Stimulated activated CD8-positive, alpha-beta memory T cell treated with anti-CD3 and anti-CD28 coated beads, Interleukin-4, amount 100 ng/mL, for 24 hours (primary cell): ENCODE results near the gene POU6F1.
A peak's percentile ranks its signal among the peaks of the same experiment; 100 is the strongest.

ENCODE experiments used
- DNase-seq: peaks from one replicate; pipeline ENCODE4 v3.0.0-alpha.2; 2020; ENCODE audit warnings: low read depth

POU6F1 gene

DNA sequence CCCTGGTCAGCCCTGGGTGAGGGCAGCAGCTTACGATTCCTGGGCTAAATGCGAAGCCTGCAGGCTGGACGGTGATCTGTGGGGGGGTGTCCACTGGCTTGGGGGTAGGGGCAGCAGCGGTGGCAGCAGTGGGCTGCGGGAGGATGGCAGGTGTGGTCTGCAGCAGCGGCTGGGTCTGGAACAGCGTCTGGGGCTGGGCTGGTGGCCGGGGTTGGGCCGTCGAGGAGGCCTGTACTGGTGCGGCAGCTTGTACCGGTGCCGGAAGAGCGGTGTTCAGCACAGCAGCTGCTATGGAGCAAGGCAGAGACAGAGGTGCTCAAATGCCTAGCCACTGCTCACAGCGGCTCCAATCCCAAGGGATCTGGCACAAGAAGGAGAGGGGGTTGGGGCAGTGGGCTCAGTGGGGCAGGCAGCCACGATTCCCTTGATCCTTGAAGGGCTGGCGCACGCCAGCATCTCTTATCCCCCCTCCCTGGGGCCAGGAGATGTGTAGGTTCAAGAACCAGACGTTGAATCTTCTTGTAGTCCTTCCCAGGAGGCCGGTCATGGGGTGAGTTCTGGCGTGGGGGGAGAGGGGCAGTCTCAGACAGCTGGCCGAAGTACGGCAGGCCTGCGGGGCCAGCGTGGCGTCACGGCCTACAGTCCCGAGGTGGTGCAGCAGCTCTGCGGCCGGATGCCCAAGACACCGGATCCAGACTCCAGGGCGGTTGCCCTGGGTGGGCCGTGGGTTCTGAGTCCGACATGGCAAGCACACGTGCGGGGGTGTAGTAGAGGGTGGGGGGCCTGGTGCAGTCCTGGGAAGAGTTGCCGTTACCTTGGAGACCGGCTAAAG, 19.9 kb downstream of the POU6F1 start:
- DNase-seq: no peak

DNA sequence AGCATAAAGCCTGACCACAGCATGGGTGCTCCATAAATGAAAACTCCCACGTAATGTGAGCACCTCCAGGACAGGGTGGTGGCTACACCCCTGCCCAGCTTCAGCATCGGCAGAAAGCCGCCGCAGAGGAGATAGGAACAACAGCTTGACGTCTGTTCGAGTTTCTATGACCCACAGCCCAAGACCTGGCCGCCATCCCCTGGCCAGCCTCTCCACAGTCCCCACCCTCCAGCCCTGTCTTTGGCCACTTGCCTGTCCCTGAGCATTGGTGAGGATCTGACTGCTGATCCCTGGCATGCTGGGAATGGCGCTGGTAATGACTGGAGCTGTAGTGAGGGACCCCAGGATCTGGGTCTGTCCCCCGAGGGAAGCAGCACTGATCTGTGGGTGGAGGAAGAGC, 21.3 kb downstream of the POU6F1 start:
- no peak for DNase-seq

DNA sequence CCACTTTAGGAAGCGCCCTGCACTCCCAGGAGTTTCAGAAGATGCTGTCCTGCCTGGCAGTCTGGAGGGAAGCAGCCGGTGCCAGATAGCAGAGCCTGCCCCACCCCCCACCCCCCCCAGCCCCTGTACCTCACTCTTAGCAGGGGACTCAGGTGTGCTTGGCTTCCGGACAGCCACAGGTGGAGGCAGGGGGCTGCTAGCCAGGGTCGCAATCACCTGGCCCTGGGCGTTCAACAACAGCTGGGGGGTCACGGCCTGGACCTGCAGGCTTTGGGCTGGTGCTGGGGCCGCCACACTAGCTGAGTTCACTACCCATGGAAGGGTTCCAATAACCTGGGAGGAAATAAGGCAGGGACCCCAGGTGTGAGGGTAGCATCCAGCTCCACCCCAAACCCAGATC, 22.0 kb downstream of the POU6F1 start:
- no peak for DNase-seq

DNA sequence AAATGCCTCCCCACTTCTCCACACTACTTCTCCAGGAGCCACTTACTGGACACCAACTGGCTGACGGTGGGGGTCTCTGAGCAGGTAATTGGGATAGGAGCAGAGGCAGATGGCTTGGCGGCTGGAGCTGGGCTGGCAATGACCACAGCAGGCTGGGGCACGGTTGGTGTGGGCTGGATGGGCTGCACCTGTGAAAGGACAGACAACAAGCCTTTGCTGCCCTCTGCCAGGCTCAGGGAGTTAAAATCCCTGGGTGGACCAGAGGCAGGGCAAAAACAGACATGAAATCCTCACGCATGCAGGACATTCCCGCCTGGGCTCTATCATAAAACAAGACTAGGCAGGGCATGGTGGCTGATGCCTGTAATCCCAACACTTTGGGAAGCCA, 25.6 kb downstream of the POU6F1 start:
- no peak for DNase-seq

DNA sequence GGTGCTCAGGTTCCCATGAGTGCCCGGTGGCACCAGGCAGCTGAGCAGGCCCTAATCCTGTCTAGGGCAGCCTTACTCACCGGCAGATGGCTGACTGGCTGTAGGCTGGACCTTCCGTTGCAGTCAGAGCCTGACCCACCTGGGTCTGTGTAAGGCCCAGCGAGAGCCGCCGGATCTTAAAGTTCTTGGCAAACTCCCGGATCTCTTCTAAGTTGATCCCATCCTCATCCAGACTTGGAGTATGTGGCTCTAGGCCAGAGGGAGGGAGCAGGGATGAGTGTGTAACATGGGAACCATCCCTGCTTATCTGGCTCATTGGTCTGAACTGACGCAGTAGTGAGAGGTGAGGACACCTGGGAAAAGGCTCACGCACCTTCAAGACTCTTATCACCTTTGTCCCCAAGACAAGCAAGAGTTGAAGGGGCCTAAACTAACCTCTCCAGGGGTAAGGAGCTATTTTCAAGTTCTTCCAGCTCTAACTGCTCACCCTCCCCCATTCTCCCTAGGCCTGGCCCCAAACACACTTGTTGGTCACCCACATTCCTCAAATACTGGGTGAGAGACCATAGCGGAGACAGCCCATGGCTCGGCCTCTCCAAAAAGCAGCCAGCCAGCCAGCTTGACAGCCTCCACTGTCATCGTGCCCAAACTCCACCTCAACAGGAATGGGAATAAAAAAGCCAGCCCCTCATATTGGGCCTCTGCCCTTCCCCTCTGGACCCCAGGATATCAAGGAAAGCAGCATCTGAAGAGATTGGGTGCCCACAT, 26.2 kb downstream of the POU6F1 start:
- DNase-seq: no peak

DNA sequence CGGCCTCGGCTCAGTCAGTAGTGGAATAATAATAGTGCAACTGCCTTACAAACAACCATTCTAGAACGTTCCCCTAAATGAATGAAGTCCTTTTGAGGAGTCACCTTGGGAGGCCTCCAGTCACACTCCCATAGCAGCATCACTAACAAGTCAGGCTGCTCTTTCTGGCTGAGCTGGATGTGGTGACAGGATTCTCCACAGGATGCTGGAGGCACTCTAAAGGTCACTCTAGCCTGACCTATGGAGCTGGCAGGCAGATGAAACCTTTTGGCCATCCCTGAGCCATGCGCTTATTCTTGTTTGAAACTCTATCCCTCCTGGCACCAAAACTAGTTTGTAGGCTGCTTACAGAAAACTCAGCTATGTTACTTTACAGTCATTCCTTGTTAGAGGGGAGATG, 27.0 kb downstream of the POU6F1 start:
- no peak for DNase-seq

DNA sequence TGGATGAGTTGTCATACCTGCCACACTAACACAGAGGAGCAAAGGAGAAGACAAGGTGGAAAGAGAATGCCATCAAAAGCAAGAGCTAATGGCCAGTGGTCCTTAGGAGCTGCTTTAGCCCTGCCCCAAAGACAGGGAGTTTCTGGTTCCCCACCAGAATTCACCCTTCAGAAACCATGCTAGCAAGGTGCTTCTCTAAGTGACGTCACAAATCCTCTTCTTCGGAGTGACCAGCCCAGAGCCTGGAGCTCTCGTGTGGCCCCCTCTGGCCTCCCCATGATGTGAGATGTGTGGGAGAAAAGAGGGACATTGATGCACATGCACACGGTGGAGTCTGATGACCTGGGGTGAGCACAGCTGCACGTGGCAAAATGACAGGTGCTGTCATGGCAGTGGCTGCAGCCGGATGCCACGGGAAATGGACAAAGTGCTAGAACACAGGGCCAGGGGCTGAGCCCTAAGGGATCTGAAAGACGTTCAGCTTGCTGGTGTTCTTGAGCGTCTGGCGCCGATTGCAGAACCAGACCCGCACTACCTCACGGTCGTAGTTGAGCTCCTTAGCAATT, 28.0 kb downstream of the POU6F1 start:
- DNase-seq: no peak

DNA sequence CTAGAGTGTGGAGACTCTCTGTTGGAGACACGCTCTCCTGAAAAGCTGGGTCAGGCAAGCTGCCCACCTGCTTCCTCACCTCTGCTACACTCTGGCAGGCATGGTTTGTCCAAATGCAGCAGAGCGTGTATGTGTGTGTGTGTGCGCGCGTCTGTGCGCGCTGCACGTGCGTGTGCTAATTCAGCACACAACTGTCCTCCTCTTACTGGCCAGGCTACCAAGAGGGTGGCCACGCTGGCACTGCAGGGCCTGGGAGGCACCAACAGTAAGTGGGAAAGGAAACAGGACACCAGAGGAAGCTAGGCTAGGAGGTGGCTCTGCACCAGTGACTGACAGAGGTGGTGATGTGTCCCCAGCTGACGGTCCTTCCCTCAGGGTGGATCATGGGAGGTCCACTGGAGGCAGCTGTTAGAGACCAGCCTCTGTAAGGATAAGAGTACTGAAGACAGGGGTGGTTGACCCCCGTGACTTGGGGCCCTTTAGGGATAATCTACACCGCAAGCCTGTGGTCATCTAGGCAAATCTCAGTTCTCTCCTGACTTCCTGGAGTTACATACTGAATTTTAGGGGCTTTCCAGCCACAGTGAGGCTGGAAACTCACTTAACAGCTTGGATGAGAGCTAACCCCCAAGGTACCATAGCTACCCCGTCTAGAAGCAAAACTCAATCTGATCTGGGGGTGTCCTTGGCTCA, 29.4 kb downstream of the POU6F1 start:
- DNase-seq: no peak

DNA sequence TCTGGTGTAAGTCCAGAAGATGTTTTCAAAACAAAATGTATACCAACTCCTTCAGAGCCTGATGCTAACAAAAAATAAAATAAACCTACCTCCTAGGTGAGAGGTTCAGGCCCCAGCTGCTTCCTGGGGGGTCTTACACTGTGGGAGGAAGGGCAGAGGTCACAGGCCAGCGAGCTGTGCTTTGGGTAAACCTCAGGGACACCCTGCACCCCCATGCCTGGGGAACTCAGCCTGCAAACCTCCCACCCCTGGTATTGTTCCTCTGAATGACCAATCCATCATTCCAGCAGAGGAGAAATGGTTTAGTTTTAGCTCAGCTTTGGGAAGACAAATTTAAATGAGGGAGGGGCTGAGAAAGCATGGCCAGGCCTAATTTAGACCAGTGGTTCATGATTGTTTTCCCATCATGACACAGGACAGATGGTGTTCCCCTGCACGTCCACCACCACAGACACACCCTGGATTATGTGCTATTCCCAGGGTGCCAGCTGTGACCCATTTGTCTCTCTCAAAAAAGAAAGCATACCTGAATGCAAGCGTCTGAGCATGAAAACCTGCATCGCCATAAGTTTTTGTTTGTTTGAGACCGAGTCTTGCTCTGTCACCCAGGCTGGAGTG, 30.4 kb downstream of the POU6F1 start:
- no peak for DNase-seq

DNA sequence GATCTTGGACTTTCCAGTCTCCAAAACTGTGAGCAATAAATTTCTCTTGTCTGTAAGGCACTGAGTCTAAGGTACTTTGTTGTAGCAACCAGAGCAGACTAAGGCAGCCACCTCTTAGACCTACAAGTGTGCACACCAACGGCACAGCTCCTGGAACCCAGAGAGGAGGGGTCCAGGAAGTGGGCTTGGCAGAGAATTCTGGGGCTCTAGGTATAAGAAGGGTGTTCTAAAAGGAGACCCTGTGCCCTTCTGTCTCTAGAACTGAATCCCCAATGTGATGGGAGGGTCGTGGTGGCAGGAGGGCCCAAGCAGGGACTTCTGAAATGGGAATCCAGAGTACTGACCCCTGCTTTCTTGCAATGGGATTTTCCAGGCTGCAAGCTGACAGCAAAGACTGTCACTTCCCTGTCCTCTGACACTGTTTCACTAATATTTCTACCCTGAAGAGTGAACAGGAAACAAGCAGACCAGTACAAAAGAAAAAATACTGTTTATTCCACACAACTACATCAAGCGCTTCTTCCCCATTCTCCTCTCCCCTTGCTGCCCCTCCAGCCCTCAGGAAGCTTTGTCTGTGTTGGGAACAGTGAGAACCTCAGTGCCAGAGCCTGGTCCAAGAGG, 31.3 kb downstream of the POU6F1 start:
- no peak for DNase-seq

DNA sequence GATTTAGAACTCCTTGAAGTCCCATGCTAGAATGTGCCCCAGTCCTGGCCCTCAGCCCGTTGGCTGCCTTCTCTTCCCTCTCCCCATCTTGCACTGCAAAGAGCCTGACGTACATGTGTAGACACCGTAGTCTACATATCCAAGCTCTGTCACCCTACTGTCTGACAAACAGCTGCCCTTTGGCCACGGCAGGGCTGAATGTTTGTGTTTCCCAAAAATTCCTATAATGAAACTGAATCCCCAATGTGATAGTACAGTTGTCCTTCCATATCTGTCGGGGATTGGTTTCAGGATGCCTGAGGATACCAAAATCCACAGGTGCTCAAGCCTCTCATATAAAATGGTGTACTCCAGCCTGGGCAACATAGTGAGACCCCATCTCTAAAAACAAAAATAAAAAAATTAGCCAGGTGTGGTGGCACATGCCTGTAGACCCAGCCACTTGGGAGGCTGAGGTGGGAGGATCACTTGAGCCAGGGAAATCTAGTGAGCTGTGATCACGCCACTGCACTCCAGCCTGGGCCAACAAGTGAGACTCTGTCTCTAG, 32.6 kb downstream of the POU6F1 start:
- no peak for DNase-seq

DNA sequence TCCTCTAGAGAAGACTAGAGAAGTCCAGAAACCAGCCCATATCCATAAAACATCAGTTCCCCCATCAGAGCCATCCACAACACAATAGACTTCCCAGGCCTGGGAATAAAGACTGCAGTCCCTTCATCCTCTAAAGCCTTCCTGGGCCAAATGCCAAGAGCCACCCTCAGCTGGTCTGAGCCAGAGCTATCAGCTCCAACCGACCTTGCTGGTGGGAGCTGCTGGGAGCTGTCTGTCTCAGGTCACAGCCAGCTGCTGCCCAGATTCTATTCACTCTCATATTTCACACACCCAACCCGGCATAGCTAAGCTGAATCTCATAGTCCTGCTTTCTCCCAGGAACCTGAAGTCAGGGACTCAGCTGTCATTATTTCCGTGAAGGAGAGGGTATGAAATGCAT, 34.0 kb downstream of the POU6F1 start:
- no peak for DNase-seq

DNA sequence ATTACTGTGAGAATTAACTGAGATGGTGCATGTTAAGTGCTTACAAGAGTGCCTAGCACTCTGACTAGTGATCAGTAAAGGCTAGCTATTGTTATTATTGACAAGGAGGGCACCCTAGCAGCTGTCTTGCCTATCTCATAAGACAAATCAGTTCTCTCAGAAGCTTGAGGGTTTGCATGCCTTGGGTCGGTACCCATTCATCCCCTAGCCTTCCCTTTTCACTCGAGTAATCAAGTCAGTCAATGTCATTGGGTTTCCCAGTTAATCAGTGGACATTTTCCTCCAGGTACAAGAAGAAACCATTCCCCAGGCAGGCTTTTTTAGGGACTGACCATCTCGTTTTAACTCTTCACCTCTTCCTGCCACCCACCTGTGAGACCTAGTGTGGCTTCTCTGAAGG, 34.5 kb downstream of the POU6F1 start:
- no peak for DNase-seq

DNA sequence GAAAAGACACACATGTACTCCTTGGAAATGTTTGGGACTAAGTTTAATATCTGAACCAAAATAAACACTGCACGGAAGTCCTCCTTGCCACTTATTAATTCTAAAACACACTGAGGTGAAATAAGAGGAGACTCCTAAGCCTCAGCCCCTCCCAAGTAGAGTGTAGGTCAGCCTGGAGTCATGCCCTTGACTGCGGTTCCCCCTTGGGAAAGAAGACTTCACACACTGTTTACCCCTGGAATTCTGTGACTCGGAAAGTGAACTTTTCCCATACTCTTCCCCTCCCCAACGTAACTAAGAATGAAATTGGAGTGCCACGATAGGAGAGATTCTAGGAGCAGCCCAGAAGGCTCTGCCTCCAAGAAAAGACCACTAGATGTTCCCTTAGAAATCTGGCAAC, 36.3 kb downstream of the POU6F1 start:
- DNase-seq: no peak

DNA sequence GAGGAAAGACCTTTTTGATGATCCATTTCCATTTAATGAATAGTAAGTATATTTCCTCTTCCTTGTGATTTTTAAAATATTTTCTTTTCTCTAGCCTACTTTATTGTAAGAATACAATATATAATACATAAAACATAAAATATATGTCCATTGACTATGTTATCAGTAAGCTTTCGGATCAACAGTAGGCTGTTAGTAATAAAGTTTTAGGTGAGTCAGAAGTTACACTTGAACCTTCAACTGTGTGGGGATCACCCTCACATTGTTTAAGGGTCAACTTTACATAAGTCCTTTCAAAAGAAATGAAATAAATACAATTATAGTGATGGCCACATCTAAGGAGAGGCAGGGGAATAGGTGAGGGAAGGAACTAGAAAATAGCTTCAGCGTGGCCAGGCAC, 40.0 kb downstream of the POU6F1 start:
- DNase-seq: no peak

DNA sequence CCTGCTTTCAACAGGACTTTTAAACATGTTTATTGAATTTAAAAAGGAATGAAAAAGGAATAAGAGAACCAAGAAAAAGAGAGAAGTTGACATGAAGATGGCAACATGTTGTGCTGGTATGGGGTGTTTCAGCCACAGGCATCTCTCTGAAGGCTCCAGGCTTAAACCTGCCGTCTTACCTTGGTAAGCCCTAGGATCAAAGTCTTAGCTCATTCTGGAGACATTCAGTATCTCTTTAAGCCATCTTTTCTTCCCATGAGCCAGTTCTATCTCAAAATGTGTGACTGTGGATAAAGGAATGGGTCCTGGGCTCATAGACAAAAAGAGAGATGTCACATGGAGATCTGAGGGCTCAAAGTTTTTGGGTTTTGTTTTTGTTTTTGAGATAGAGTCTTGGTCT, 43.4 kb downstream of the POU6F1 start:
- DNase-seq: no peak

DNA sequence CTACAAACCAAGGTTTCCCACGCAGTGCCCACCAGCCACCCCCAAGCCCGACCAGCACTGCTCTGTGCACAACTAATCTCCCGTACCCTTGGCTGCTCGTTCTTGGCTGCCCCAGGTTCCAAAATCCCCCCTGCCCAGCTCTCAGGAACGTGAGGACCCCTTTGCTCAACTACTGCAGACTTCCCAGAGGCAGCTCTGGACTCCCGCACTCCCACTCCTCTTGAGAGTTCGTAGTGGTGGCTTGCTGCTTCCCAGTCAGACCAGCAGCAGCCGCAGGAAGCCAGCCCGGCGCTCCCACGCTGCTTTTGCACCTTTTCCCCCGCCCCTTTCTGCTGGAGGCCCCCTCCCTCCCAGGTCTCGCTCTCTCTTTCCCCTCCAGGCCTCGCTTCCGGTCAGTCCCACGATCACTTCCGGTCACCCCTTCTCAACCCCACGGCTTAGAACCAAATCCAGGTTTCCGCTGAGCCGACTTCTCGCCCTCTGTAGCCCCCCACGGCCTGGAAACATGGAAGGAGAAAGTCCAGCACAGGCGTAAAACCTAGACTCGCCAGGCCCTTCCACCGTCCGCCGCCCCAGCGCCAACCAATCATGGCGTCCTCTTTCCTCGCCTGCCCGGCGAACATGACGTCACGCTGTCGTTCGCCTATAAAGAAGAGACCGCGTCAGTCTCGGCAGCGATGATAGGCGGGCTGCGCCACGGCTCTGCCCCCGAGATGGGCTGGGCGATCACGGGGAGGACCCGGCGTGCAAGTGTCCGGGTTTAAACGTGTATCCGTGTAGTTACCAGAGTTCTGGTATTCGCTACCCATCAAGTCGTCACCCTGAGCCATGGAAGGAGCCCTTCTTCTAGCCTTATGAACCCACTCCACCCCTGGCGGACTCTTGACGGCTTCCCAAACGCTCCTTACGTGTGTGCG, 45.1 kb downstream of the POU6F1 start, which contains the start of gene TFCP2:
Gene TFCP2, minus strand, starts transcription at position 621 of the 917 bp plus-strand sequence. CDS start 713 bp downstream, outside the sequence.
- peak; percentile 88 for DNase-seq

DNA sequence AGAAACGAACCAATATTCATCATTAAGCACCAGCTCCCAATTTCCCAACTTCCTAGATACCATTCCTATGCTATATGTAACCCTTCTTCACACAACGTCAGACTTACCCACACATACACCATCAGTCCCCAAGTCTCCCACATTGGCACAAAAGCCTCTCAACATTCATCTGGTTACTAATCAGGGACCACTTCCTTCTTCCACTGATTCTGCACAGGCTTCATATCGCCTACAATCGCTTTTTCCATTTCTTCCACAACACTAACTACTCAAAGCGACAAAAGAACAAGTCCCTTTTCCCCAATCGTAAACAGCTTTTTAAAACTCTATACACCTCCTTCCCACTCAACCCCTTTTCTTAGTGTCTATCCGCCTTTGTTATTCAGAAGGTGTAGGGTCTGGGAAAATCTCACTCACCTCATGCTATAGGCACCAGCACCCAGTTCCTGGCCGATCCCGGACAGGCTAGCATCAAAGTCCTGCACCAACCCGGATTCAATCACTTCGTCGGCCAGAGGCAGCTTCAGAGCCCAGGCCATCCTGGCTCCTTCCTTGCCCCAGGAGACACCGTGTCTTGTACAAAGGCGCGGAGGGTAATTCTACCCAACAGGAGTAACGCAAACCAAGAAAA, 45.9 kb downstream of the POU6F1 start:
- no peak for DNase-seq

DNA sequence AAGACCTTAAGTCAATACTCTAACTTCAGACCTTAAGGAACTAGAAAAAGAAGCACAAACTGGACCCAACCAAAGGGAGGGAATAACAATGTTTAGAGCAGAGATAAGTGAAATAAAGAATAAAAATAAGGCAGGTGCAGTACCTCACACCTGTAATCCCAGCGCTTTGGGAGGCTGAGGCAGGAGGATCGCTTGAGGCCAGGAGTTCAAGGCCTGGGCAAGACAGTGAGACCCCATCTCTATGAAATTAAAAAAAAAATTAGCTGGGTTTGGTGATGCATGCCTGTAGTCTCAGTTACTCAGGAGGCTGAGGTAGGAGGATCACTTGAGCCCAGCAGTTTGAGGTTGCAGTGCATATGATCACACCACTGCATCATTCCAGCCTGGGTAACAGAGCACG, 54.1 kb downstream of the POU6F1 start:
- DNase-seq: no peak

DNA sequence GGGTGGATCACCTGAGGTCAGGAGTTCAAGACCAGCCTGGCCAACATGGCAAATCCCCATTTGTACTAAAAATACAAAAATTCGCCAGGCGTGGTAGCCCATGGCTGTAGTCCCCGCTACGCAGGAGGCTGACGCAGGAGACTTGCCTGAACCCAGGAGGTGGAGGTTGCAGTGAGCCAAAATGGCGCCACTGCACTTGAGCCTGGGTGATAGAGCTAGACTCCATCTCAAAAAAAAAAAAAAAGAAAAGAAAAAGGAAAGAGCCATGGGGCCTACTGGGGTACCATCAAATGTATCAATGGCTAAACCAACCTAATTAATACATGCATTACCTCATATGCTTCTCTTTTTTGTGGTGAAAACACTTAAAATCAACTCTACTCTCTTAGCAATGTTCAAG, 55.6 kb downstream of the POU6F1 start:
- no peak for DNase-seq
